ENCODE data around the gene EDC4. TPM values are rescaled to one million over a fixed set of nuclear protein-coding genes. Genes with fewer than 3 reads are reported as not detected.

Gene EDC4
- total and polyA plus RNA-seq, 2 of the 13 experiments (the other 11 are each of a cell fraction or from before 2014, with no cell fraction given) = 51.4 to 59.1 TPM

GRCh38 chr16:67928561-67929364, 55.9 kb downstream of the EDC4 start (continued):
- TF ChIP-seq ARID4A (CRISPR knock-in tag; IDR thresholded peaks at IDR 0.05; ENCODE audit: borderline replicate concordance) (peak; percentile 30; the same call in 1 of the 2 replicates), RFX1 (IDR thresholded peaks at IDR 0.05) (no peak), ZNF772 (CRISPR knock-in tag; IDR thresholded peaks at IDR 0.05) (0 out of 2 replicates have a peak, but pooled peaks have one; percentile 29), ZNF564 (CRISPR knock-in tag; IDR thresholded peaks at IDR 0.05) (no peak), ZNF205 (CRISPR knock-in tag; IDR thresholded peaks at IDR 0.05) (0 out of 2 replicates have a peak, but pooled peaks have one; percentile 48), SKIL (CRISPR knock-in tag; IDR thresholded peaks at IDR 0.05; ENCODE audit: borderline replicate concordance) (0 out of 2 replicates have a peak, but pooled peaks have one; percentile 22), ZNF687 (CRISPR knock-in tag; IDR thresholded peaks at IDR 0.05) (peak; percentile 64), ZNF746 (CRISPR knock-in tag; IDR thresholded peaks at IDR 0.05) (0 out of 2 replicates have a peak, but pooled peaks have one; percentile 7), MAFK (conservative IDR thresholded peaks at IDR 0.05 in 1 of 2, IDR thresholded peaks at IDR 0.05 in 1 of 2; ENCODE audit: low read length in 2 of 2) (0 out of 4 replicates have a peak, but pooled peaks of 1 of the 2 experiments have one; percentile 7), MEIS1 (CRISPR knock-in tag; IDR thresholded peaks at IDR 0.05; ENCODE audit: borderline replicate concordance) (no peak), CHD2 (IDR thresholded peaks at IDR 0.05; ENCODE audit: low read depth, low read length) (no peak), ZNF274 (CRISPR knock-in tag; IDR thresholded peaks at IDR 0.05) (peak; percentile 74; the same call in 1 of the 2 replicates), SPEN (CRISPR knock-in tag; IDR thresholded peaks at IDR 0.05; ENCODE audit: low read depth) (no peak), MAX (IDR thresholded peaks at IDR 0.05) (peak; percentile 37; the same call in 1 of the 2 replicates), THRA (CRISPR knock-in tag; IDR thresholded peaks at IDR 0.05; ENCODE audit: borderline replicate concordance) (peak; percentile 19; the same call in 1 of the 2 replicates)
